ENCODE results near the gene LDB2.

GRCh38 chr4:16939178-16939577 lies 40.7 kb upstream of the LDB2 start:
- TF ChIP-seq CTCF (IDR thresholded peaks at IDR 0.05) (no peak), POLR2A (IDR thresholded peaks at IDR 0.05) (no peak)

Data from breast epithelium (tissue), 3 donors.